Endothelial cell of umbilical vein (primary cell): ENCODE results near the gene CTBP1.

Experiments used
- CTCF ChIP-seq, 2 donors: IDR thresholded peaks; 1 replicate in 1 of 2; 2 replicates in 1 of 2; pipeline ENCODE4 v1.5.1; 2011; ENCODE audit warnings: low read length in 2 of 2, mild to moderate bottlenecking in 2 of 2, moderate library complexity in 2 of 2, control low read depth in 1 of 2, inconsistent platforms in 1 of 2, low read depth in 1 of 2; ENCODE audit not compliant: insufficient read depth in 1 of 2; ENCODE audit errors: extremely low read depth in 1 of 2
- EZH2 ChIP-seq: IDR thresholded peaks from 2 replicates; pipeline ENCODE4 v1.6.1; 2012; ENCODE audit warnings: borderline replicate concordance, low read depth, mild to moderate bottlenecking, moderate library complexity, low read length, inconsistent platforms; ENCODE audit not compliant: severe bottlenecking
- FOS ChIP-seq: IDR thresholded peaks from 2 replicates; pipeline ENCODE4 v1.6.1; 2011; ENCODE audit warnings: mild to moderate bottlenecking, low read length, moderate library complexity, borderline replicate concordance; ENCODE audit not compliant: insufficient read depth
- GATA2 ChIP-seq: IDR thresholded peaks from 2 replicates; pipeline ENCODE4 v1.7.0; 2011; ENCODE audit warnings: low read depth, mild to moderate bottlenecking, moderate library complexity, mixed read lengths, low read length; ENCODE audit not compliant: insufficient read length, insufficient read depth
- JUN ChIP-seq: IDR thresholded peaks from 2 replicates; pipeline ENCODE4 v1.6.1; 2011; ENCODE audit warnings: borderline replicate concordance, low read depth; ENCODE audit not compliant: insufficient read length, insufficient read depth
- MAX ChIP-seq: IDR thresholded peaks from 2 replicates; pipeline ENCODE4 v1.6.1; 2011; ENCODE audit not compliant: insufficient read depth, insufficient read length
- MYC ChIP-seq: IDR thresholded peaks from one replicate; pipeline ENCODE4 v1.6.1; 2011; ENCODE audit warnings: mild to moderate bottlenecking, low read depth, low read length
- POLR2A ChIP-seq: IDR thresholded peaks from 2 replicates; pipeline ENCODE4 v1.6.1; 2012; ENCODE audit warnings: low read depth, mild to moderate bottlenecking, control low read depth, low read length
- POLR2AphosphoS5 ChIP-seq: IDR thresholded peaks from 2 replicates; pipeline ENCODE4 v1.6.1; 2012; ENCODE audit warnings: low read depth, mild to moderate bottlenecking, control low read depth, low read length, moderate library complexity; ENCODE audit not compliant: insufficient read depth

- TF ChIP-seq CTCF (IDR thresholded peaks at IDR 0.05; ENCODE audit: extremely low read depth in 1 of 2, insufficient read depth in 1 of 2, low read depth in 1 of 2, low read length in 2 of 2) (no peak), POLR2A (no peak), MYC (no peak), POLR2AphosphoS5 (no peak), JUN (no peak), EZH2 (no peak), MAX (no peak), FOS (no peak), GATA2 (no peak)
These were observed 39.1 kb downstream of the CTBP1 start for GRCh38 chr4:1209821-1210220.
